ENCODE data around the gene PHEX. TPM values are rescaled to one million over a fixed set of nuclear protein-coding genes. Genes with fewer than 3 reads are reported as not detected.

PHEX gene
- 0.29 to 0.41 TPM (median 0.33 TPM) in 5 replicates for total RNA-seq (2022; extraction: Qiagen RNA extraction)

GRCh38 chrX:22032084-22032483, at the start of gene PHEX:
Gene PHEX (plus strand): TSS chrX:22032325. CDS start chrX:22033006, 681 bp downstream.

GRCh38 chrX:22272613-22273012, 240.5 kb downstream of the PHEX start, which contains the start of gene CBLL2:
Gene CBLL2 (plus strand): TSS chrX:22272913. CDS start chrX:22272992, 79 bp downstream.

Other genes with a start within 250 kb of the PHEX start
- 21.4 to 29.1 TPM (median 26.3 TPM) in 5 replicates for gene MBTPS2, start 192.7 kb upstream of the PHEX start, total RNA-seq (2022; extraction: Qiagen RNA extraction)
- 1.8 to 2.5 TPM (median 2.1 TPM) in 5 replicates for gene YY2, start 176.3 kb upstream of the PHEX start, total RNA-seq (2022; extraction: Qiagen RNA extraction)
- 203 to 220 TPM (median 210 TPM) in 5 replicates for gene SMS, start 91.6 kb upstream of the PHEX start, total RNA-seq (2022; extraction: Qiagen RNA extraction)
- not detected in 5 replicates for gene CBLL2, start 240.6 kb downstream of the PHEX start, total RNA-seq (2022; extraction: Qiagen RNA extraction)